Stimulated activated CD4-positive, alpha-beta T cell treated with anti-CD3 and anti-CD28 coated beads, Interleukin-2, amount 100 ng/mL, for 24 hours (primary cell): ENCODE measurements around the gene SLC44A4.
A peak's percentile ranks its signal among the peaks of the same experiment; 100 is the strongest.
"Not testable (repeated sequence)": the region's sequence is repeated elsewhere in the genome, so short reads cannot be mapped to it uniquely, and the experiment has no call there.

Experiments
- DNase-seq, 2 donors: peaks; one replicate each; pipeline ENCODE4 v3.0.0-alpha.2; 2020

SLC44A4 gene

DNA sequence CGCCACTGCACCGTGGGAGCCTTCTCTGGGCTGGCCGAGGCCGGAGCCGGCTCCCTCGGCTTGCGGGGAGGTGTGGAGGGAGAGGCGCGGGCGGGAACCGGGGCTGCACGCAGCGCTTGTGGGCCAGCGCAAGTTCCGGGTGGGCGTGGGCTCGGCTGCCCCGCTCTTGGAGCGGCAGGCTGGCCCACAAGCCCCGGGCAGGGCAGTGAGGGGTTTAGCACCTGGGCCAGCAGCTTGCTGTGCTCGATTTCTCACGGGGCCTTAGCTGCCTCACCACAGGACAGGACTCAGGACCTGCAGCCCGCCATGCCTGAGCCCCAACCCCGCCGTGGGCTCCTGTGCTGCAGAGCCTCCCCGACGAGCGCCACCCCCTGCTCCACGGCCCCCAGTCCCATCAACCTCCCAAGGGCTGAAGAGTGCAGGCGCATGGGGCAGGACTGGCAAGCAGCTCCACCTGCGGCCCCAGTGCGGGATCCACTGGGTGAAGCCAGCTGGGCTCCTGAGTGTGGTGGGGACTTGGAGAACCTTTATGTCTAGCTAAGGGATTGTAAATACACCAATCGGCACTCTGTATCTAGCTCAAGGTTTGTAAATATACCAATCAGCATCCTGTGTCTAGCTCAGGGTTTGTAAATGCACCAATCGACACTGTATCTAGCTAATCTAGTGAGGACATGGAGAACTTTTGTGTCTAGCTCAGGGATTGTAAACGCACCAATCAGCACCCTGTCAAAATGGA, 26.6 kb downstream of the SLC44A4 start:
- DNase-seq: not testable (repeated sequence)

DNA sequence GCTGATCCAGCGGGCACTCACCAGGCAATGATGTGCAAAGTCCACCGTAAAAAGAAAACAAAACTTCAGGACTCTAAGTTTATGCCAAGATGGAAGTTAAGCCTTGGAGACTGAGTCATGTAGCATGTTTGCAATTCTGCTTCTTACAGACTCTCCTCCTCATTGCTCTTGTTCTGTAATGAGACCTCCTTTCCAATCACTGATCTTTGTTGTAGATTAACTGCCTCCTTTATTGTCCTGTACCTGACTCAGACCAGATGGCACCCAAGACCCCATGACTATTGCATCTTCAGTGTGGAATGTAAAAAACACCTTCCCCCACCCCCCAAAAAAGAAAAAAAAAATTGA, 27.3 kb downstream of the SLC44A4 start:
- no peak for DNase-seq

DNA sequence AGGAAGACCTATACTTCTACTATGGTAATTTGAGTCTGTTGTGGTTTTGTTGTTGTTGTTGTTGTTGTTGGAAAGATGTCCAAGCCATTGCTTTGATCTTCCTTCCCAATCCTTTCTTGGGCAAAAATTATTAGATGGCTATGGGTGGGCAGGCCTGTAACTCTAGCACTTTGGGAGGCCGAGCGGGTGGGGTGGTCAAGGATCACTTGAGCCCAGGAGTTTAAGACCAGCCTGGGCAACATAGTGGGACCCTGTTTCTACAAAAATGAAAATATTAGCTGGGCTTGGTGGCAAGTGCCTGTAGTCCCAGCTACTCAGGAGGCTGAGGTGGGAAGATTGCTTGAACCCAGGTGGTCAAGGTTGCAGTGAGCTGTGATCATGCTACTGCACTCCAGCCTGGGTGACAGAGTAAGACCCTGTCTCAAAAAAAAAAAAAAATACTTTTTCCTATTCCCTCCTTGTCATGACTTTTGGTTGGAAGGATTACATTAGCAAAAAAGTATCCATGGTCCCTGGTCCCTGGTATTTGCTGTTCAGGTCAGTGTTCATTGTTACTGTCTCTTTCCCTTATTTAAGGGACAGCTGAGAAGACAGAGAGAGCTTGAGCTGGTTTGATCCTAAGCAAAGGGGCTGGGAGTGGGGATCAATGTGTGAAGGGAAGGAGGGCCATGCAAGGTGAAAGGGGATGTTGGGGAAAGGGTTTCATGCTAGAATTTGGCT, 27.9 kb downstream of the SLC44A4 start:
- DNase-seq: no peak

DNA sequence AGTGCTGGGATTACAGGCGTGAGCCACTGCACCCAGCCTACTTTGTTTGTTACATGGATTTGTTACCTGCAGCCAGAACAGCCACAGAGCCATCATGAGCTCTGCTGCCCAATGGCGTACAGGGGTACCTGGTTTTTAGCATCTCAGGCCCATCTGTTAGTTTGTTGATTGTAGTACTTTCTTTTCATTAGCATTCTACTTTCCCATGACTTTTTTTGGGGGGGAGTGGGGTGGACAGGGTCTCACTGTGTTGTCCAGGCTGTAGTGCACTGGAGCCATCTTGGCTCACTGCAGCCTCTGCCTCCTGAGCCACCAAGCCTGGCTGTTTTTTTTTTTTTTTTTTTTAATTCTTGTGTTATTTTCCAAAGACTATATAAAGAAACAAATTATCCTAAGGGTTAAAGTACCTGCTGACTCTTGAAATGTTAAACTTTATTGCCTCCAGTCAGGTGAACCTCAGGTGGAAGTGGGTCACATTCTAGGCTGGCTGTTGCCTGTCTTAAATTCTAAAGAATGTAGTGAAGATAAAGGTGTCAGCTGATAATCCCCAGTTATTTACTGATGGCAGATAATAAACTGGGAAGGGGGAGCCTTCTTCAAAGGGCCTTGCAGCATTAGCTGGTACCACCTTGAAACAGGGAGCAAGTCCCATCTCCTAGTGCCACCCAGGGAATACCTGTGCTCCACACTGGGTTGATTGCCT, 31.4 kb downstream of the SLC44A4 start:
- no peak for DNase-seq

GRCh38 chr6:31844507-31844906, 34.3 kb downstream of the SLC44A4 start:
- no peak for DNase-seq

DNA sequence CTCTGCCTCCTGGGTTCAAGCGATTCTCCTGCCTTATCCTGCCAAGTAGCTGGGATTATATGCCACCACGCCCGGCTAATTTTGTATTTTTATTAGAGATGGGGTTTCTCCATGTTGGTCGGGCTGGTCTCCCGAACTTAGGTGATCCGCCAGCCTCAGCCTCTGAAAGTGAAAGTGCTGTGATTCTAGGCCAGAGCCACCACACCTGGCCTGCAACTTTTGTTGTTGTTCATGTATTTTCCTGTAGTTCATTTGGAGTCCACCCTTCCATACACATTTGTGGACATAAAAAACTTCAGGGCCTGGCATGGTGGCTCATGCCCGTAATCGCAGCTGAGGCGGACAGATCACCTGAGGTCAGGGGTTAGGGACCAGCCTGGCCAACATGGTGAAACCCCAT, 36.7 kb downstream of the SLC44A4 start:
- no peak for DNase-seq

DNA sequence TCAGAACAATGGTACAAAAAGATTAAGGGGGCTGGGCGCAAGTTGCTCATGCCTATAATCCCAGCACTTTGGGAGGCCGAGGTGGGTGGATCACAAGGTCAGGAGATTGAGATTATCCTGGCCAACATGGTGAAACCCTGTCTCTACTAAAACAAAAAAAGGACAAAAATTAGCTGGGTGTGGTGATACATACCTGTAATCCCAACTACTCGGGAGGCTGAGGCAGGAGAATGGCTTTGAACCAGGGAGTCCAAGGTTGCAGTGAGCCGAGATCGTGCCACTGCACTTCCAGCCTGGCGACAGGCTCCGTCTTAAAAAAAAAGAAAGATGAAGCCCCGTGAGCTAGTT, 39.0 kb downstream of the SLC44A4 start:
- not testable (repeated sequence) for DNase-seq

GRCh38 chr6:31838968-31839367, 39.8 kb downstream of the SLC44A4 start:
- no peak for DNase-seq

- not testable (repeated sequence) for DNase-seq
Measured at GRCh38 chr6:31838114-31838553, 40.7 kb downstream of the SLC44A4 start.

GRCh38 chr6:31837369-31838113, 41.3 kb downstream of the SLC44A4 start:
- peak in 1 of 2 donors; percentile 9 for DNase-seq

- peak in 1 of 2 donors; percentile 10 for DNase-seq
Measured at GRCh38 chr6:31836474-31837368, 42.1 kb downstream of the SLC44A4 start.

DNA sequence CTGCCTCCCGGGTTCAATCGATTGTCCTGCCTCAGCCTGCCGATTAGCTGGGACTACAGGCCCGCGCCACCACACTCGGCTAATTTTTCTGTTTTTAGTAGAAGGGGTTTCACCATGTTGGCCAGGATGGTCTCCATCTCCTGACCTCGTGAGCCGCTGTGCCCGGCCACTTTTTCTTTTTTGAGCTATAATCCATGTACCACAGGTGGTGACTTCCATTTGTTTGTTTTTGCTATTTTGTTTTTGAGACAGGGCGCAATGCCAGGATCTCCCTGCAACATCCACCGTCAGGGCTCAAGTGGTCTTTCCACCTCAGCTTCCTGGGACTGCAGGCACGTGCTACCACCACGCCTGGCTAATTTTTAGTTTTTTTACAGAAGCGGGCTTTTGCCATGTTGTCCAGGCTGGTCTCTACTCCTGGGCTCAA, 42.7 kb downstream of the SLC44A4 start:
- peak in 1 of 2 donors; percentile 22 for DNase-seq

DNA sequence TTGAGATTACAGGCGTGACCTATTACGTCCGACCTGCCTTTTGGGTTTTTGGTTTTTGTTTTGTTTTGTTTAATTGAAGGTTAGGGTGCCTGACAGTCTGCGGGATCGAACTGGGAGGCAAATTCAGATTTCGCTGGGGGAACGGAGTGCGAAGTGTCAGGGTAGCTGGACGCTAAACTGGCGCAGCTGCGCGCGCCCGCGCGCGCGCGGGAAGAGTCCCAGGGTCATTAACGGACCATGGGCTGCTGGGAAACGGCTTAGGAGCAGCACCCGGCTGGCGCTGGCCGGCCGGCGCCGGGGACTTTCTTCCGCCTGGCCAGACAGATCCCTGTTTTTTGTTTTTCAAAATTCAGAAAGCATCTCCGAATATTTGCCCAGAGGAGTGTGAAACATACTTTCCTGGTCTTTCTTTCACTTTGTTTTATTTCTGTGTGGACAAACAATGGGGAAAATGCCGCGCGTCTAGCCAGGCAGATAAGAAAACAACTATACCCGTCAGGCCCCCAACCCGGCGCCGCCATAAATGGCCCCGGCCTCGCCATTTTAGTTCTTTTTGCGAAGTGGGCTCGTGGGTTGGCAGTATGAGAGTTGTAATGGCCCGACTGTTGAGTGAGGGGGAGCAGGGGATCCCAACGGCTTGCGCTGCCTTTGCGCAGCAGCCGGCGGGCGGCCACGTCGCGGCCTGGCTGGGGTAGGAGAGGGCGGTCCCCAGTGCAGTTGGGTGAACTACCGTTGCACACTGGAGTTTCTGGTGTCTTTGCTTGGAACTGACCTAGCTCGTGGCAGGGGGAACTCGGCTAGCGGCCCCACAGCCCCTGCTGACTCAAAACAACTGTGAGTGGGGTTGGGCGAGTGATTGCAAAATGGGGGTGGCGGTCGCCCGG, 44.2 kb downstream of the SLC44A4 start:
- peak; percentile 81 to 86 for DNase-seq

DNA sequence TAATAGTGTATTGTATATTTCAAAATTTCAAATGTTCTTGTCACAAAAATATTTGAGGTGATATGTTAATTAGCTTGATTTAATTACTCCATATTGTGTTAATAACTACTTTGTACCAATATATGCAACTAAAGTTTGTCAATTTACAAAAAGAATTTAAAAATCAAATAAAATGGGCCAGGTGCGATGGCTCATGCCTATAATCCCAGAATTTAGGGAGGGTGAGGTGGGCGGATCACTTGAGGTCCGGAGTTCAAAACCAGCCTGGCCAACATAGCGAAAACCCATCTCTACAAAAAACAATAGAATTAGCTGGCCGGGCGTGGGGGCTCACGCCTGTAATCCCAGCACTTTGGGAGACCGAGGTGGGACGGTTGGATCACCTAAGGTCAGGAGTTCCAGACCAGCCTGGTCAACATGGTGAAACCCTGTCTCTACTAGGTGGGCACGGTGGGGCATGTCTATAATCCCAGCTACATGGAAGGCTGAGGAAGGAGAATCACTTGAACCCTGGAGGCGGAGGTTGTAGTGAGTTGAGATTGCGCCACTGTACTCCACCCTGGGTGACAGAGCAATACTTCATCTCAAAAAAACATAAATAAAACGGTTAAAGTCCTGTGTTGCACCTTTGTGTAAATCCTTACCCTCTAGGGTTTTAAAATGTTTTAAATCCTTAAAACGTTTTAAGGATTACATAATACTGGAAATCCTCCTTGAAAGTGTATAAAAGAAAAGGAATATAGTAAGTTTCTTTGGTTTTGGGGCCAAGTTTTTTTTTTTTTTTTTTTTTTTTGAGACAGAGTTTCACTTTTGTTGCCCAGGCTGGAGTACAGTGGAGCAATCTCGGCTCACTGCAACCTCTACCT, 47.2 kb downstream of the SLC44A4 start:
- DNase-seq: no peak

GRCh38 chr6:31830886-31831335, 47.9 kb downstream of the SLC44A4 start:
- no peak for DNase-seq

GRCh38 chr6:31829633-31830283, 49.0 kb downstream of the SLC44A4 start:
- DNase-seq: no peak

- peak; percentile 91 to 93 for DNase-seq
Measured at GRCh38 chr6:31827286-31828079, 51.3 kb downstream of the SLC44A4 start, which contains the start of gene HSPA1B. Gene HSPA1B (plus strand): TSS chr6:31827738. CDS start chr6:31827951, 213 bp downstream.

DNA sequence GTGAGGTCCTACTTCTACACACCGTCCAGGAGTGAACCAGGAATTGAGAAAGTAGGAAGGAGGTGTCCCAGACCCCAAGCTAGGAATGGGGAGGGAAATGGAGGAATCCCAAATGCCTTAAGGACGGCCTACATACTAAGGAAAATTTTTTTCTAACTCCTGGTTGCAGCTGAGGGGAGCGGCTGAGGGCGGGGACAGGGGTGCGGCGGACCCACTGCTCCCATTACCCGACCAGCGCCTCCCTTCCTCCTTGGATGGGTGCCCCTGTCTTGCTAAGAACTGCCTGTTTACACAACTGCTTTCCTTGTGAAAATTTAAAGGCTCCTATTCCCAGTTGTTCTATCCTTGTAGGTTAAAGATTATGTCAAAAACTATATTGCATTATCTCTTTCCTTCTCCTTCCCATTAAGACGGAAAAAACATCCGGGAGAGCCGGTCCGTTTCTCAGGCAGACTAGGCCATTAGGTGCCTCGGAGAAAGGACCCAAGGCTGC, 52.0 kb downstream of the SLC44A4 start:
- DNase-seq: peak in 1 of 2 donors; percentile 58
